ENCODE results near the gene ERICH2. TPM values are rescaled to one million over a fixed set of nuclear protein-coding genes. Genes with fewer than 3 reads are reported as not detected.

ERICH2 gene
- total RNA-seq, 1 donor from 2014 or later: 0.85 TPM

DNA sequence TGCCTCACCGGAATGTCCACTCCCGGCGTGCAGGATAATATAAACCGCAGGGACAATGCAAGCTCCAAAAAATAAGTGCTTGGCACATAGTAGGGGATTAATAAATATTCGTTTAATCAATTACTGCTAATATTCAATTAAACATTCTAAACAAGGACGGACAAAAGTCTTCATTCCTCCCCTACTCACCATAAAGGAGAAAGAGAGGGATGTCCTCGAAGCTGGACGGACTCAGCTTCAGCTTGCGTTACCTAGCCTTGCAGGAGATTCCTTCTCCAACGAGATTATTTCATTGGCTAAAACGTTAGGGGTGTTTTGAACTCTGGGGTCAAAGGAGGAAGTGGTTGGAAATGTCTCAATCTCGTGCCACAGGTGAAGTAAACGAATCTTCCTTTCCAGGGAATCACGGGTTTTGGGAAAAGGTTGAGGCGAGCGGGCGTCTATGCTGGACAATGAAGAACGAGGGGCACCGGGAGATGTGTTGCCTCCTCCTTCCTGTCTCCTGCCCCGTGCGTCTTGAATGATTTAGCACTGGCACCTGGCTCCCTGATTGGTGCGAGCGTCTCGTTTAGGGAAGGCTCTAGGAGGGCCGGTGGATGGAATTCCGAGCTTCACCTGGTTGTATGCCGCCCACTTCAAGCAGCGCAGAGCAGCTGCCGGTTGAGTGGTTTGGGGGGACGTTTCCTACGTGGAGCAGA, 44.5 kb downstream of the ERICH2 start:
- no peak for DNase-seq (ENCODE audit: low spot score)
- intact Hi-C loops (cut with DNase I): loop anchor here (10.0 kb wide), 1 partner anchor 420 kb away; no protein-coding TSS in a partner anchor
- no peak for ATAC-seq

- no peak for DNase-seq (ENCODE audit: low spot score)
- ATAC-seq: no peak
- intact Hi-C loops (cut with DNase I): loop anchor here (10.0 kb wide), 1 partner anchor 421 kb away; no protein-coding TSS in a partner anchor
Measured at GRCh38 chr2:170815311-170815710, 45.1 kb downstream of the ERICH2 start.

DNA sequence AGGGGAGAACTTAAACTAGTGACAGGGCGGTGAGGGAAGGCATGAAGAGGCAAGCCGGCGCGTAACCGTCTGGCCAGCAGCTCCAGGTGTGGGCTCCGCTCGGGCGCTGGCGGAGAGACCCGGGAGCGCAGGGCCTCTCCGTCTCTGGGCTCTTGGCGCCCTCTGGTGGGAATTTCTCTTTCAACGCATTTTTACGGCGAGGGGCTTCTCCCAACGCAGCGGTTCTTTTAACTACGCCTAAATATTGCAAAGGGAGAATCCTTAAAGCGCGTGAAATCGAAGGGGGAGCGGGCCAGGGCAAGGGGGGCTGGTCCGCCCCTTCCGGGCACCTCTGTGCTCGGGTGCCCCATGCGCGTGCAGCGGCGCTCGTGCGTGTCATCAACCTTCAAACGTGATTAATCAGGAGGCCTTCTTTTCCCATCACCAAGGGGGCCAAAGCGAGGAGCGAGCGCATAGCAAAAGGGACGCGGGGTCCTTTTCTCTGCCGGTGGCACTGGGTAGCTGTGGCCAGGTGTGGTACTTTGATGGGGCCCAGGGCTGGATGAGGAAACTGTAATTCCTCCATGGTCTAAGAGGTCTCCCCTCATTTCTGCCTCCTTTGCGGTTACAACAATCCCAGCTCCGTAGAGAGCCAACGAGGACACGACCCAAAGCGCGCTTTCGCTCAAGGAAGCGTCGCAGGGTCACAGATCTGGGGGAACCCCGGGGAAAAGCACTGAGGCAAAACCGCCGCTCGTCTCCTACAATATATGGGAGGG, 45.7 kb downstream of the ERICH2 start:
- peak; percentile 66 for ATAC-seq
- intact Hi-C loops (cut with DNase I): loop anchor here (10.0 kb wide), 1 partner anchor 421 kb away; no protein-coding TSS in a partner anchor
- no peak for DNase-seq (ENCODE audit: low spot score)

DNA sequence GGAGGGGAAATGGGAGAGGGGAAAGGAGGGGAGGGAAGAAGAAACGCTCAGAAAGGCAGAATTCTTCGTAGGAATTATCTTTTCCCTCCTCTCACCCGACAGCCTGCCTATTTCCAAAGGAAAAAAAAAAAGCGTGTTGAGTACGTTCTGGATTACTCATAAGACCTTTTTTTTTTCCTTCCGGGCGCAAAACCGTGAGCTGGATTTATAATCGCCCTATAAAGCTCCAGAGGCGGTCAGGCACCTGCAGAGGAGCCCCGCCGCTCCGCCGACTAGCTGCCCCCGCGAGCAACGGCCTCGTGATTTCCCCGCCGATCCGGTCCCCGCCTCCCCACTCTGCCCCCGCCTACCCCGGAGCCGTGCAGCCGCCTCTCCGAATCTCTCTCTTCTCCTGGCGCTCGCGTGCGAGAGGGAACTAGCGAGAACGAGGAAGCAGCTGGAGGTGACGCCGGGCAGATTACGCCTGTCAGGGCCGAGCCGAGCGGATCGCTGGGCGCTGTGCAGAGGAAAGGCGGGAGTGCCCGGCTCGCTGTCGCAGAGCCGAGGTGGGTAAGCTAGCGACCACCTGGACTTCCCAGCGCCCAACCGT, 46.4 kb downstream of the ERICH2 start, which contains the start of gene GAD1:
GAD1 (plus strand) TSS at position 384 of the 589 bp plus-strand sequence. CDS start 1,705 bp downstream, outside the sequence.
- intact Hi-C loops (cut with DNase I): loop anchor here (10.0 kb wide), 1 partner anchor 422 kb away; no protein-coding TSS in a partner anchor
- DNase-seq (ENCODE audit: low spot score) (peak; percentile 83), ATAC-seq (peak; percentile 69)

DNA sequence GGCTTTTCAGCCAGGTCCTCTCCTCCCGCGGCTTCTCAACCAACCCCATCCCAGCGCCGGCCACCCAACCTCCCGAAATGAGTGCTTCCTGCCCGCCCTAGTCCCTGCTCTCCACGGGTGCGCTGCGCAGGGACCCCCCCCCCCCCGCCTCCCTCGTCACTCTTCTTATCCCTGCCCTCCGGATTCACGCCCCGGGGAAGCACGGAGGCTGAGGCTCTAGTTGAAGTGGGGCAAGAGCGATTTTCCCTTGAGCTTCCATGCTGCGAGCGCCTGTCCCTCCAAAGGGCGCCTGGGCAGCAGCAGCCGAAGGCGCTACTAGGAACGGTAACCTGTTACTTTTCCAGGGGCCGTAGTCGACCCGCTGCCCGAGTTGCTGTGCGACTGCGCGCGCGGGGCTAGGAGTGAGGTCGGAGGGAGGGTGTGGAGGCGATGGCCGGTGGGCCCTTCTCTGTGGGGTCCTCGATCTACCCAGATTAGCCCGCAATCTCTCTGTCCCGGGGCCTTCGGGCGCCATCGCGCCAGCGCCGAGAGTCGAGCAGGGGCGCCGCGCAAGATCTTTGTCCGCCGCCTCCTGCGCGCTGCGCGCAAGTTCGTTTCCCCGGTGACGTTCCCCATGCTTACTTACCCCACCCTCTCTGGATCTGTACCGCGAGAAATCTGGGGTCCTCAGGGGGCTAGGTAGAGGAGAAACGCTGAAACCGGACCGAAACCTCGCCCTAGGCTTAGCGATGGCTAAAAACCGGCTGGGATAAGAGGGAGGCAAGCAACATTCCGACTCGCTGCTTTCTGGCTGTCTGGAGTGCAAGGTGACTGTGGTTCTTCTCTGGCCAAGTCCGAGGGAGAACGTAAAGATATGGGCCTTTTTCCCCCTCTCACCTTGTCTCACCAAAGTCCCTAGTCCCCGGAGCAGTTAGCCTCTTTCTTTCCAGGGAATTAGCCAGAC, 47.2 kb downstream of the ERICH2 start:
- ATAC-seq: peak; percentile 3
- intact Hi-C loops (cut with DNase I): loop anchor here (10.0 kb wide), 1 partner anchor 423 kb away; no protein-coding TSS in a partner anchor
- DNase-seq (ENCODE audit: low spot score): no peak

GRCh38 chr2:170818036-170818751, 48.0 kb downstream of the ERICH2 start:
- intact Hi-C loops (cut with DNase I): loop anchor here (10.0 kb wide), 1 partner anchor 423 kb away; no protein-coding TSS in a partner anchor
- ATAC-seq (no peak), DNase-seq (ENCODE audit: low spot score) (no peak)

- ATAC-seq: no peak
- intact Hi-C loops (cut with DNase I): loop anchor here (10.0 kb wide), 1 partner anchor 424 kb away; no protein-coding TSS in a partner anchor
- no peak for DNase-seq (ENCODE audit: low spot score)
Measured at GRCh38 chr2:170818752-170819470, 48.7 kb downstream of the ERICH2 start.

- ATAC-seq (no peak), DNase-seq (ENCODE audit: low spot score) (no peak)
- intact Hi-C loops (cut with DNase I): loop anchor here (10.0 kb wide), 1 partner anchor 425 kb away; no protein-coding TSS in a partner anchor
Measured at GRCh38 chr2:170819680-170820664, 49.8 kb downstream of the ERICH2 start.

GRCh38 chr2:170820757-170821530, 50.8 kb downstream of the ERICH2 start:
- intact Hi-C loops (cut with DNase I): no loop called here
- no peak for ATAC-seq
- no peak for DNase-seq (ENCODE audit: low spot score)

DNA sequence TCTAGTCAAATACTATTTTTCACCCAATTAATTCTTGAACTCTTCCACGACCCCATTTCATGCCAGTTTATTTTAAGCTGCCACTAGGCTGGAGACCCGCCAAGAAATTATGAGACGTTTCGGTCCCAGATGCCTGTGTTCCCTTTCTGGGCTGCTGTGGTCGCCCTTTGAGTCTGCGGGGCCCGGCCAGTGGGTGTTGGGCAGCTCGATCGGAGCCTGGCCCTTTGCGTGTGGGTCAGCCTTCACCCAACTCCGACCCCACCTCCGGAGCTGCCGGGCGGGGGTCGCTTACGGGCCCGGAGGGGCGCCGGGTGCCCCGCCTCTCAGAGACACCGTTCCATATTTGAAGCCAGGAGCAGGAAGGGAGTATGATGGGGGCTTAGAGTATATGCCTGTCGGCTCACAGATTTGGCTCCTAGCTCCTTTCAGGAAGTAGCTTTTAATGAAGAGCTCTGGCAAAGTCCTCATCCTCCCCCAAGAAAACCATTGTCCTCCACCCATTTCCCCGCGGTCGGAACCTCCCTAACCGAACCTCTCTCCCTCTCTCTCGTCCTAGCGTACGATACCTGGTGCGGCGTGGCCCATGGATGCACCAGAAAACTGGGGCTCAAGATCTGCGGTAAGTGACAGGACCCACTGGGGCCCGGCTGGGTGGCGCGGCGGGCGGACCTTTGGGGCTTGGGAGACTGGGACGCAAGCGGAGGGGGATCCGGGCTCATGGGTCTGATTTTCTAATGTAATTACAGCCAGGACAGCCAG, 51.5 kb downstream of the ERICH2 start:
- no peak for ATAC-seq
- no peak for DNase-seq (ENCODE audit: low spot score)
- intact Hi-C loops (cut with DNase I): no loop called here

DNA sequence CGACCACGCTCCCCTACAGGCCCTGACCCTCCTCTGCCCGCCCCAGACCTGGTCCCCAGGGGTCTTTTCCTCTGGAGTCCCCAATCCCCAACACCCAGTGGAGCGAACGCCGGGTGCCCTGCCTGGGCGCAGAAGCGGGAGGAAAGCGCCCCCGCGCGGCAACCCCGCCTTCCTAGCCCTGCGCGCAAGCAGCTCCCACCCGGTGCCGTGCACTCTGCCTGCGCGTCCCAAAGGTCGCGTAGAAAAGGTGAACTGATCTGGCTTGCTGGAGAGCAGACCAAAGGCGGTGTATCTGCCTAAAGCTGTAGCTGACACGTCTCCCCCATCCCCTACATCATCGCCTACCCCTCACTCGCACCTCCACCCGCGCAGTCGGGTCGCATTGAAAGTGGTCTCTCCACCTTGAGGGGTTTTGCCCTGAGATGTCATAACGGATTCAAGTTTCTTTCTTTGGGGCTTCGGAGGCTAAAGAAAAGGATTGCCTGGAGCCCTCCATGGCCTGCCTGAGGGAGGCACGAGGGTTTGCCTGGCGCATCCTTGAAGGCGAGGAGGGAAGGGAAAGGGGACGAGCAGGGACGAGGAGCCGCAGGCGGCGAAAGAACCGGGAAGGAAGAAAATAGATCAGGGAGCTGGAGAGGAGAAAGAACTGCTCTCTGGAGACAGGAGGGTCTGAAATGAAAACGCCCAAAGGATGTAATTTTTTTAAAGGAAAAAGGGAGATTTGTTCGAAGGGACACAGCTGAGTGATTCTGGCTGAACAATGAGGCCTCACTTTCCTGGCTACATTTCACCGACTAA, 52.3 kb downstream of the ERICH2 start:
- intact Hi-C loops (cut with DNase I): no loop called here
- DNase-seq (ENCODE audit: low spot score) (no peak), ATAC-seq (no peak)

- intact Hi-C loops (cut with DNase I): no loop called here
- ATAC-seq (peak; percentile 43), DNase-seq (ENCODE audit: low spot score) (no peak)
Measured at GRCh38 chr2:170823088-170823897, 53.1 kb downstream of the ERICH2 start.

DNA sequence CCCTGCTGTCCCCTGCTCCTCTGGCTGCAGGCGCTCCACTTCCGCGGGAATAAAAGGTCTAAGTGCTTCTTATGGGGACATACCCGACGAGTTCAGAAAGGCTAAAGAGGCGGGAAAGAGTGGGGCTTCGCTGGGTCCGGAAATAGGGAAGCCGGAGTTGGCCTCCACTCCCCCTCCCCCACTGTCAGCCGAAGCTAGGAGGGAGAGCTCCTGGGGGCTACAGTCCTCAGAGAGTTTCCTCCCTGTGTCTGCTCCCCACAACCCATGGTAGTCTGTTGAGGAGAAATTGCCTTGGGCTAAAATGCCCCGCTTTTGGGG, 53.7 kb downstream of the ERICH2 start:
- ATAC-seq: no peak
- intact Hi-C loops (cut with DNase I): no loop called here
- DNase-seq (ENCODE audit: low spot score): no peak
